DOHH2 (cell line): Measurements from ENCODE around the gene KRT76.

Source experiments
- CTCF ChIP-seq: fragments of 200-600 bp; sonication (generic); IDR thresholded peaks from one replicate; pipeline ENCODE4 v1.5.1; 2014; ENCODE audit warnings: antibody characterized with exemption, mild to moderate bottlenecking, low read depth, low read length; ENCODE audit not compliant: poor library complexity, severe bottlenecking
- EZH2phosphoT487 ChIP-seq: fragments of 200-600 bp; sonication (generic); IDR thresholded peaks from 2 replicates; pipeline ENCODE4 v1.6.1; 2017; ENCODE audit warnings: borderline replicate concordance, mild to moderate bottlenecking, antibody characterized with exemption, low read length, moderate library complexity, mixed read lengths

GRCh38 chr12:52817699-52818238 is 40.6 kb upstream of the KRT76 start:
- TF ChIP-seq CTCF (no peak), EZH2phosphoT487 (no peak)
